Stimulated activated CD8-positive, alpha-beta memory T cell treated with anti-CD3 and anti-CD28 coated beads, Interleukin-15, amount 100 ng/mL, for 4 hours (primary cell): ENCODE results near the gene NR1I3.
"Not testable (repeated sequence)": the region's sequence is repeated elsewhere in the genome, so short reads cannot be mapped to it uniquely, and the experiment has no call there.

Experiments
- DNase-seq, 2 donors: peaks; one replicate each; pipeline ENCODE4 v3.0.0-alpha.2; 2020; ENCODE audit warnings: low read depth in 2 of 2

The NR1I3 gene, protein sequence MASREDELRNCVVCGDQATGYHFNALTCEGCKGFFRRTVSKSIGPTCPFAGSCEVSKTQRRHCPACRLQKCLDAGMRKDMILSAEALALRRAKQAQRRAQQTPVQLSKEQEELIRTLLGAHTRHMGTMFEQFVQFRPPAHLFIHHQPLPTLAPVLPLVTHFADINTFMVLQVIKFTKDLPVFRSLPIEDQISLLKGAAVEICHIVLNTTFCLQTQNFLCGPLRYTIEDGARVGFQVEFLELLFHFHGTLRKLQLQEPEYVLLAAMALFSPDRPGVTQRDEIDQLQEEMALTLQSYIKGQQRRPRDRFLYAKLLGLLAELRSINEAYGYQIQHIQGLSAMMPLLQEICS

DNA sequence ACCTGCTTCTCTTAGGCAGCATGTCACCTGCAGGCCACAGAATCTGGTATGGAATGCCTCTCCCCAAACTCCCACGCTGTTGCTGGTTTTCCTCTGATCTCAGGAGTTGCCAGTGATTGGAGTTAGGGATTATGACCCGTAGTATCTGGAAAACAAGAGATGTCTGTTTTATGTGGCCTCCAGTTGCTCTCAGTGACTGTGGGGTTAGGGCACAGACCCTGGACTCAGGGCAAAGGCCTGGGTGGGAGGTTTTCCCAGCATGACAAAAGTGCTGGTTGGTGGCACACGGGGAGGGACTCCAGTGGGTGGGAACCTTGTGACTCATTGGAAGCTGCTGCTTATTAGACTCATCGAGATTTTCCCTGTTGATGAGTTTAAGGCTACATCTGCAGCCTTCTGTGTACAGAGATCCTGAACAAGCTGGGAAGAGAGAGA is at the start of gene NR1I3:
NR1I3 (minus strand) TSS at position 165 of the 435 bp plus-strand sequence. CDS start 1,638 bp downstream, outside the sequence.
- no peak for DNase-seq

DNA sequence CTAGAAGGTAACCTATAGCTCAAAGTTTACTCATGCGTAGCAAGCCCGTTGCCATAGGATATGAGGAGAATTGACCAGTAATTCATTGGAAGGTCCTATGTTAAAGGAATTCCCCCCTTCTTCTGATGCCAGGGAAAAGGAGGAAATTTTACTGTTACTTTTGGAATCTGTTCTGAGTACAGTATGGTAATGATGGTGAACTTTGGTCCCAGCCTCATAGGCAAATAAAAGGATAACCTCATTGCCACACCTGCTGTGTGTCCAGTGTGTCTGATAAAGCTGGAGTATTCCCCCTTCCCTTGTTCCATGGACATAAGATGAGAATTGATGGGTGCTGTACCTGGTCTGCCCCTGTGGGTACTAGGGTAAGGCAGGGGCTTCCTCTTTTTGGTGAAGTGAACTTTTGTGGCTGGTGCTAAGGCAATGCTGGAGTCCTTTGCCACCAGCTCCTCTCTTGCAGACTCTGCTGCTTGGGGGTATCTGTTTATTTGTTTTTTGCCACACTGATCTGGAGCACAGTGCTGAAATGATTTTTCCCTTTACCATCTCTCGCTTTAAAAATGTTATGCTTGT is 49.6 kb upstream of the NR1I3 start:
- no peak for DNase-seq

DNA sequence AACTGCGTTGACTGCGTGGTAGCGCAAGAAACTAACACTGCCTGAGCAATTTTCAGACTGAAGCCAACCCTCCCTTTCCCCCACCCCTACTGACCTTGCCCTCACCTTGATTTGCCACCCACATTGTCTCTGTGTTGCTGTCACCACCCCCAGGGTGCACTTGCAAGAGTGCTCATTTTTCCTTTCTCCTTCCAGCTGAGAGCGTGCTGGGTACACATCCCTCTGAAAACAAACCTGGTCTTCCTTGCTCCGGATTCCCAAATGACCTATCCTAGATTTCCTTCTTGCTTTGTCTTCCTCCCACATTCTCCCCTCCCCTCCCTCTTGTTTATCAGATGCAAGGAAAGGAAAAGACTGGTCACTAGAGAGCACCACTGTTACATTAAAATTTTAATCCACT is 47.5 kb upstream of the NR1I3 start:
- no peak for DNase-seq

DNA sequence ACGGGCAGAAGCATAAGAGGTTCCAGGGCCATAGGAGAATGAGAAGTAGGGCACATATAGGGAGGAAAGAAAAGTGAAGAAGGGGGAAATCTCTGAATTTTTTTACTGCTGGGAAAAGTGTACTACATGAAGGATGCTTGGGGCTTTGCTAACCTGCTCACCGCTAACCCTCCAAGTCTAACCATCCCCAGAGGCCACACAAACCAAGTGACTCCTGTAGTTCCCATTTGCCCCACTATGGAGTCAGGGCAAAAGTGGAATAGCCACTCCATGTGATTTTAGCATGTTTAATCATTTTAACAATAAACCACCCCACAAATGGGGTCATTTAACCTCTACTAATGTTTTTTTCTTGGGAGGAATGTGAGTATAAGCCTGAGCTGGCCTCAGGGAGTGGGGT is 47.1 kb upstream of the NR1I3 start:
- no peak for DNase-seq

DNA sequence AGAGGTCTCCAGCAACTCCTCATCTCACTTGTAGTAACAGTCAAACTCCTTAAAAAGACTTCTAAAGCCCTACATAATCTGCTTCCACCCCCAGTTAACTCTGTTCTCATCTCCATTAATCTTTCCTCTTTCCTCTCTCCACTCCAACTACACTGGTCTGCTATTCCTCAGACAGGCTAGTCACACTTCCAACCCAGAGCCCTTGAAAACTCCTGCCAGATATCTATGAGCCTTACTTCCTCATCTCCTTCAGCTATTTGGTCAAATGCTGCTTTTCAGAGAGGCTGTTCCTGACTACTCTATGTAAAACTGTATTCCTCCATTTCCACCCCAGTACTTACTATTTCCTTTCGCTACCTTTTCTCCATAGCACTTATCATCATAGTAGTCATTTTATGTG is 45.0 kb upstream of the NR1I3 start:
- DNase-seq: no peak

DNA sequence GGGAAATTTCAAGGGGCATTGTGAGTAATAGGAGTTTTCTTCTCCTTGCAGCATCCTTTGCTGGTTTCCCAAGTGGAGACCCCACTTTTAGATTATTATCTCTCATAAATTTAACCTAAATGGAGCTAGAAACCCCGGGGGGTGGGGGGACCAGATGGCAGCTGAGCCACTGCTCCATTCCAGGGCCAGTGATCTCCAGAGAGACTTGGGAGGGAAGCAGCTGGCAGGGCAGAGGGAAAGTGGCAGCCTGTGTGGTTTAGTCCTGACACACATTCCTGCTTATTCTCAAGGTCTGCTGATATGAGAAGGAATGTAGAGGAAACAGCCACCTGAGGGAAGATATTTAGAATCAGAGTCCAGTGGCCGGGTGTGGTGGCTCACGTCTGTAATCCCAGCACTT is 36.9 kb upstream of the NR1I3 start:
- DNase-seq: no peak

DNA sequence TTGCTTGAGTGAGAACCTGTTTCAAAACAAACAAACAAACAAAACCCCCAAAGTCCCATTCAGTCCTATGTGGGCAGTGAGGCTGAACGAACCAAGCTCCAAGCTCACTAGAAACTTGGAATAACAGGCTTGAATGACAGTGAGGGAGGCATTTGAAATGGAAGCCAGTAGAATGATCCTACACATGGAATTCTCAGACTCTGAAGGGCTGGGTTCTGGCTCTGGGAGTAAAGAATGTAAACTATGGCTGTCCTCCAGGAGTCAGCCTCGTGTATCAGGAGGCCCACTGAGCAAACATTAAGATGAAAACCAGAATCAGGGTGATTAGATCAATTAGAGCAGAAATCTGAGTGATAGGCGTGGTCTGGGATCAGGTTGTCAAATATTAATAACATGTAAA is 35.4 kb upstream of the NR1I3 start:
- no peak for DNase-seq

DNA sequence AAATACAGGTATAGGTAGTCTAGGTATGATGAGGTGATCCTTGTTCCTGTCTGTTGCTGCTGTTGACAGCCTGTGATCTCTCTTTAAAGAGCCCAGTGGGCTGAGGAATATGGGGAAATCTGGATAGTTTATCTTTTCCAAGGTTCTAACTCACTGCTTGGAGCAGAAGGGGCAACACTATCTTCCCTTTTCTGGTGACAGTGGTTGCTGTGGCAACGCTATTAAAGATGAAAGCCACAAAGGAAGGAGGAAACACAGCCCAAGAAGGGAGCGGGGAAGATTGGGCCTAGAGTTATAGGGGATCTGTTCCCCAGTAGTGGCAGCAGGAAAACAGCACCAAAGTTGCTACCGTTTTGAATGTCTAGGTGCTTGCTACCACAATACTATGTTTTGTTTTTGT is 29.3 kb upstream of the NR1I3 start:
- DNase-seq: no peak

DNA sequence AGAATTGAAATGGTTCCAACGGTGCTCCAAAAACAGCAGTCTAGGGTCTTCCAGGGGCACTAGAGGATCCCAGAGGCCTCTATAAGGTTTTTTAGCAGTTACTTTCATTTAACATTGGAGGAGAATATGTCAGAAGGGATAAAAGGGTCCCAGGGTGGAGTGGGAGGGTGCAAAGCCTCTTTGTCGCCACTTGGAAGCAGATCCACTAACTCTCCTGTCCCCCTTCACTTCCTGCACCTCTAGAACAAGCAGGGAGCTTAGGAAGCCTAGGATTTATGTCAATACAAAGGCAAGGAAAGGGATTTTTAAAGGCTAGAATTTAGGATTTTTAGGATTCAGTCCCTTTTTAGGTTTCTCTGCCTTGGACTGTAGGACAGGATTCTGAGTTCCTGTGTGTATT is 28.8 kb upstream of the NR1I3 start:
- DNase-seq: no peak

DNA sequence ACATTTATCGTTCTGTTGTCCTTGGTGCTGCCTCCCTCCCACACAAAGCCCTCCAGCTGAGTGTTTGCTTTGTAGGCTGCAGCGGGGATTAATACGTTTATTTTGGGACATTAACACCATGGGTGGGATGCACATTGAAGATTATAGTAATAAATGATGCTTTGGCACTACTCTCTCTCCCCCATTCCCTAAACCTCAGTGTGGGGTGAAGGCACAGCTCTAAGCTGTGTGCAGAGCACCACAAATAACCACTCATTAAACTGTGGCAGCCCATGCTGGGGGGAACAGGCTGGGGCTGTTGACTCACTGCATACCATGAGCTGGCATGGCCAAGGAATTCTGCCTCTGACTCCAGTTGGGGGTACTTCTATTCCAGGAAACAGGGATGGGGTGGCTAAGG is 28.2 kb upstream of the NR1I3 start:
- no peak for DNase-seq

DNA sequence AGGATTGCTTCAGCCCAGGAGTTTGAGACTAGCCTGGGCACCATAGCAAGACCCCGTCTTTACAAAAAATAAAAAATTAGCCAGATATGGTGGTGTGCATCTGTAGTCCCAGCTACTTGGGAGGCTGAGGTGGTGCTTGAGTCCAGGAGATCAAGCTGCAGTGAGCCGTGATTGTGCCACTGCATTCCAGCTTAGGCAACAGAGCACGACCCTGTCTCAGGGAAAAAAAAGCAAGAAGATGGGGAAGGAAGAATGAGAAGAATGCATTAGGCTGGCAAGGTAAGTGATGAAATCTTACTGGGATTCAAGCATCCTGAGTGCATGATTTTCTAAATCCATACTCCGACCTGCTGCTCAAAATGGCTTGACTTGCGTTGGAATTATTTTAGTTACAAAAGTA is 27.3 kb upstream of the NR1I3 start:
- DNase-seq: no peak

DNA sequence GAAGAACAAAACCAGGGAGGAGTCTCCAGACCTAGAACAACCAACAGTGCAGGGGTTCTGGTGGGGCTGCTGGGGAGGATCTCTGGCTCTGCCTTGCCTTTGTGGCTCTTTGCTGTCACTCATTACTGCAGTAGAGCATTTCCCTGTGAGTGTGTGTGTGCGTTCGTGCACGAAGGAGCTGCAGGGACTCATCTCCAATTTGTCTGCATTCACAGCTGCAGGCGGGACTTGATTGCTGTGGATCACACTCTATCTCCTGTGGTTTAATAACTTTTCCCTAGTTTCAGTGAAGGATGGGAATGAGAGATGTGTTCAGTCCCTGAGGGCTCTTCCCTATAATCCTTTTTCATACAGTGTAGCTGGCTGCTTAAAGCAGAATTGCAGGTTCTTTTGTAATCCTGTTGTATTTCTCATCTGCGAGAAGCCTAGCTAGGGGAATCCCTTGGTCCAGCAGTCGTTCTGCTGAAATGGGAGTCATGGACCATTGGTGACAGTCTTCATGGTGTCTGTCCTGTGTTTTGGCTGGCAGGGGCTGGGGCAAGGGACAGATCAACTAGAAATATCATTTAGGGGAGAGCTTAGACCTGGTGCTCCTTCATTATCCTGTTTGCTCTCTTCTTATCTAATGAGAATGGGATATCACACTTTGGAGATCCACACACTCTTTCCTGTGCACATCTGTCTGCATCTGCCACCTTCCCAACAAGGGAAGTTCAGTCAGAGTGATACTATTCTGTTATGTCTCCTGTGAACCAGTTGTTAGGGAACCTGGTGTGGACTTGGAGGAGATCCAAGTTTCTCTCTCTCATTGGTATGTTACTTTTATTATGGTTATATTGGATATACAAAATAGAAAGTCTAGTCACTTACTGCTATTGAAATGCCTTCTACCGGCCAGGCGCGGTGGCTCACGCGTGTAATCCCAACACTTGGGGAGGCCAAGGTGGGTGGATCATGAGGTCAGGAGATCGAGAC is 23.5 kb upstream of the NR1I3 start:
- DNase-seq: no peak

DNA sequence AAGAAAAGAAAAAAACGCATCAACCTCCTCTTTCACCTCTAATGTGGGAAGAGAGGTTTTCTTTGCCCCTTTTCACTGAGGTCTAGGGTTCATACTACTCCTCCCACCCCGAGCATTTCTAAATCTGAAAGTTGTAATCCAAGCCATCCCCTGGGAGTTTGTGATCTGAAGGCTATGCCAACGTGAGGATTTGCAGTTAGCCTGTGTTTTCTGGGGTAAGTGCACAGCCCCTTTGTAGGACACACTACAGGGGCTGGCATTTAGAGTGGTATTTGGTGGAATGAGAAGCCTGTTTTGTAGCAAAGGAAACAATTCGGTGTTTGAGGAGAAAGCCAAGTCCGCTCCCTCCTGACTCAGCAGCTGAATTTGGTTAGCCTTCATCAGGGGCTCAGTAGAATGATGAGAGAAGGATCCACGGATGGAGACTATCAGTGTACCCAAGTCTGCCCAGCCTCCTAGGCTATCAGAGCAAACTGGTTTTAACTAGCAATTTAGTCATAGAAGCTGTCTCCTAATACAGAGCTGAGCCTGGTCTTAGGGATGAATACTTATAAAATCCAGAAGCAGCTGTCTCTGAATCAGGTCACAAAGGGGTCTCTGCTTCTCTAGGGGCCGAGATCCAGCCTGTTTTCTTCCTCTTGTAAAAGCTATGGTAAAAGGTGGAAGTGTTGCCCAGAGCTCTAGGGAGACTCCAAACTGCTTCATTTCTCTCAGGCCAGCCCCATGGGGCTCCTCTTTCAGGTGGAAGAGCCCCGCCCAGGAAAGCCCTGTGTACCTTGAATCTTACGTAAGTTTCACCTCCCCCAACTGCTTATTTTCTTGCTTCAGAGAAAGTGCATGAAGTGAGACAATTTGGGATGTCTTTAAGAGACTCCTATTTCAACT is 22.6 kb upstream of the NR1I3 start:
- DNase-seq: no peak

DNA sequence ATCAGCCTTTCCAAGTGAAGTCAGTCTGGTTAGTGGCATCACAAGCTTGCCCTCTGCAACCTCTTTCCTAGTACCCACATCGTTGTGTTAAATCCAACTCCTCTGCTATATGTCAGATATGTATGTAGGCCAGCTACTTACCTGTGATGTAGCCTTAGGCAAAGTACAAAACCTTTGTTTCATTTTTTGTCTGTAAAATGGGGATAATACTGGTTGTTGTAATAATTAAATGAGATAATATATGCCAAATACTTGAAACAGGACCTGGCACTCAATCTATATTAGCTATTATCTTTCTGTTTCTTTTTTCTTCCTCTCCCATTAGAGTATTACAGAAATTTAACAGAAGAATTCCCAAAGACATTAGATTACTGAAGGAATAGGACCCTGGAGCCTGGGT is 21.8 kb upstream of the NR1I3 start:
- no peak for DNase-seq

DNA sequence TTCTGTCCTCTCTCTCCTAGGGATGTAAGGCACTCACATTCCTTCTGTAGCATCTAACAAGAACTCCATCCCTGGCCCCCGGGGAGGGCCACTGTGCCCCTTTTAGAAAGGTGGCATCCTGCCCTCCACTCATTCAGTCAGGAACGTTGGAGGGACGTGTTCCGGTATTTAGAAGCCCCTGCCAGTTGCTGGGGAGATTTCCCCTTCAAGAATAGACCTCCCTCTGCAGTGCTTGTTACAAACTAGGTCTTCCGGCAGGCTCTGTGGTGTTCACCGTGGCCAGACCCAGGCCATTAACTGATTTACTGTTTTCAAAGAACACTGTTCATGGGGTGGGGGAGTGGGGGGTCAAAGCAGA is 21.3 kb upstream of the NR1I3 start:
- DNase-seq: no peak

DNA sequence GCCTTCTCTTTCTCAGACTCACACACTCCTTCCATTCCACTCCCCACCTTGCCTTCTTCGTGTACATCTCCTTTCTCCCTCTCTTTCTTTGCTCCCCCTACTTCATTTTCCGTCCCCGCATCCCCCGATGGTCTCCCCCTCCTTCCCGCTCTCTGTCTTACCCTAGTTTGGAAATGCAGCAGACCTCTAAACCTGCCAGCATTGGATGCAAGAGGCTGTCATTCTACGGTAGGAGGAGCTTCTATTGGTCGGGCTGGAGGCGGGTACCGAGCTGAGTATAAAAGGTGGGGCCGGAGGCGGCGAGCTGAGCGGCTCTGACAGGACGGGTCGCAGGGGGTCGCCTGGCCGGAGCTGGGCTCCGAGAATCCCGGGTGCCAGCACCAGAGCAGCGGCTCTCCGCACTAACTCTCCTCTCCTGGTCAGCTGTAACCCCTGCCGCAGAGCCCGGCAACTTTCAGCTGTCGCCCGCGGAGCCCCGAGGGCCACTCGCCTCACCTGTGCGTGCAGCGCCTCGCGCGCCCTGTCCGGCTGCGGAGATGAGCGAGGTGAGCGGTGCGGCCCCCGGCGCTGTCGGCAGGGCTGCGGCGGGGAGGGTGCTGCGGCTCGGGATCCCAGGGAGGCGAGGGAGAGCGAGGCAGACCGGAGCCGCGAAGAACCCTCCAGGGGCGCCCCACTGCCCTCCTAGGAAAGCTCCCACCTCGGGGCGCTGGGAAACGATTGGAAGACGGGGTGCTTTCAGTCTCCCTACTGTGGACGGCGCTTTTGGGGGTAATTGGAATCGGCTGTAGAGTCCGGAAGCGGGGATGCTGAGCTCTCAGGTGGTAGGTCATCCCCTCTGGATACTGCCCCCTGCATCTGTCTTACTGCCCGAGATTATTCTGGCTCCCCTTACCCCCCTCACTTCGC is 20.7 kb upstream of the NR1I3 start, which contains the start of gene PCP4L1:
PCP4L1 (plus strand) TSS at position 307 of the 906 bp plus-strand sequence; CDS start at position 537, 230 bp downstream.
- peak in 1 of 2 donors; percentile 4 for DNase-seq

DNA sequence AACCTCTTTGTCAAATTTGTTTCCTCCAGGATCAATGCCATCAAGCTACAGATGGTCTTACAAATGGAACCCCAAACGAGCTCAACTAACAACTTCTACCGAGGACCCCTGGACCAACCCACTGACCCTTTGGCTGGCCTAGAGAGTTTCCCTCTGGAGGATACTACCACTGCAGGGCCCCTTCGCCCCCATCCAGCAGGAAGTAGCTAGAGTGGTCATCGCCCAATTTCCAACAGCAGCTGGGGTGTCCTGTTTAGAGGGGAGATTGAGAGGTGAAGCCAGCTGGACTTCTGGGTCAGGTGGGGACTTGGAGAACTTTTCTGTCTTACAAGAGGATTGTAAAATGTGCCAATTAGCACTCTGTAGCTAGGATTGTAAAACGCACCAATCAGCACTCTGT is 19.1 kb upstream of the NR1I3 start:
- not testable (repeated sequence) for DNase-seq

DNA sequence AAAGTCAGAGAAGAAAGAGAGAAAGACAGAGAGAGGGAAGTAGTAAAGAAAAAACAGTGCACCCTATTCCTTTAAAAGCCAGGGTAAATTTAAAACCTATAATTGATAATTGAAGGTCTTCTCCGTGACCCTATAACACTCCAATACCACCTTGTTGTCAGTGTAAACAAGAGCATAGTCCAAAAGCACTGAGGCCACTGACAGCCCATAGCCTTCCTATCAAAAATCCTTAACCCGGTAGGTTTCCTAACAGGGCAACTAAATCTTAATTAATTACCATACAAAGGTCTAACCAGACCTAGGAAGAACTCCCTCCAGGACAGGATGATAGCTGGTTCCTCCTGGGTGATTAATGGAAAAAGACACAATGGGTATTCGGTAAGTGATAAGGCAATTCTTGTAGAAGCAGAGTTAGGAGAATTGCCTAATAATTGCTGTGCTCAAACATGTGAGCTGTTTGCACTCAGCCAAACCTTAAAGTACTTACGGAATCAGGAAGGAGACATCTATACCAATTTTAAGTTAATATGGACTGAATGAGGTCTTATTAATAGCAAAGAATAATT is 18.0 kb upstream of the NR1I3 start:
- not testable (repeated sequence) for DNase-seq

DNA sequence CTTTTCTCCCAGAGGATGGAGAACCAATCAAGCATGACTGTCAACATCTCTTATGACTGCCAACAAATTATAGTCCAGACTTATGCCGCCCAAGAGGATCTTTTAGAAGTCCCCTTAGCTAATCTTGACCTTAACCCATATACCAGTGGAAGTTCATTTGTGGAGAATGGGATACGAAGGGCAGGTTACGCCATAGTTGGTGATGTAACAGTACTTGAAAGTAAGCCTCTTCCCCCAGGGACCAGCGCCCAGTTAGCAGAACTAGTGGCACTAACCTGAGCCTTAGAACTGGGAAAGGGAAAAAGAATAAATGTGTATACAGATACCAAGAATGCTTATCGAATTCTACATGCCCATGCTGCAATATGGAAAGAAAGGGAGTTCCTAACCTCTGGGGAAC is 17.3 kb upstream of the NR1I3 start:
- not testable (repeated sequence) for DNase-seq

DNA sequence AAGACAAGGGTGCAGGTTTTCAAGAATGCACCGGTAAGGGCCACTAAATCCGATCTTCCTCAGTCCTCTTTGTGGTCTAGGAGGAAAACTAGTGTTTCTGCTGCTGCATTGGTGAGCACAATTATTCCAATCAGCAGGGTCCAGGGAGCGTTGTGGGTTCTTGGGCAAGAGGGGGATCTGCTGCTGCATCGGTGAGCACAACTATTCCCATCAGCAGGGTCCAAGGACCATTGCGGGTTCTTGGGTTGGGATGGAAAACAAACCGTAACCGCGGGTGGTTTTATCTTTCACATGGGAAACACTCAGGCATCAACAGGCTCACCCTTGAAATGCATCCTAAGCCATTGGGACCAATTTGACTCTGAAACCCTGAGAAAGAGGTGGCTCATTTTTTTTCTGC is 13.6 kb upstream of the NR1I3 start:
- no peak for DNase-seq
